NCI-H2107 treated with DMSO at 0.1 percent for 48 hours (cell line): ENCODE results near the gene TBCK.
"Not testable (repeated sequence)": the region's sequence is repeated elsewhere in the genome, so short reads cannot be mapped to it uniquely, and the experiment has no call there.

Experiments used
- DNase-seq: peaks from one replicate; lab custom pipeline; 2025; ENCODE audit not compliant: unreplicated experiment; lab: John Stamatoyannopoulos, UW

Gene TBCK

DNA sequence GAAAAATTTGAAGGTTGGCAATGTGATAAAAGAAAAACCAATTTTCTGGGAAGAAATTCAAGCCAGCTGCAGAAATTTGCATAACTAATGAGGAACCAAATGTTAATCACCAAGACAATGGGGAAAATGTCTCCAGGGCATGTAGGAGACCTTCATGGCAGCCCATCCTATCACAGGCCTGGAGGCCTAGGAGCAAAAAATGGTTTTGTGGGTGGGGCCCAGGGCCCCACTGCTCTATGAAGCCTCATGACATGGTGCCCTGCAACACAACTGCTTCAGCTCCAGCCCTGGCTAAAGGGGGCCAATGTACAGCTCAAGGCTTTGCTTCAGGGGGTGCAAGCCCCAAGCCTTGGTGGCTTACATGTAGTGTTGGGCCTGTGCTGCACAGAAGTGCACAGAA is 184.0 kb downstream of the TBCK start:
- no peak for DNase-seq

DNA sequence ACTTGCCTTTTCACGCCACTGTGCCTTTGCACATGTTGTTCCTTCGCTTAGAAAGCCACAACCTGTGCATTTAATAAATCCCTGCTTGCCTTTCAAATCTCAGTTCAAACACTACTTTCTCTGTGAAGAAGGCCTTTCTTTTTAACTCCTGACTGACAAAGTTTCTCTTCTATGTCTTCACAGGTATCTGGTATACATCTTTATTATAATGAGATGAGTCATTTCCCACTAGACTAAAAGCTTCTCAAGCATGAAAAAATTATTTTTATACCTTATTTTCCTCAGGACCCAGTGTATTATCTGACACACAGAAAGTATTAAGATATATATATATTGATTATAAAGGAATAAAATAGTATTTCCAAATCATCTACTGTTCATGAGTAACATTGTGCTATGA is 189.9 kb downstream of the TBCK start:
- DNase-seq: no peak

- not testable (repeated sequence) for DNase-seq
Measured at GRCh38 chr4:106119949-106120555, 196.0 kb downstream of the TBCK start.

DNA sequence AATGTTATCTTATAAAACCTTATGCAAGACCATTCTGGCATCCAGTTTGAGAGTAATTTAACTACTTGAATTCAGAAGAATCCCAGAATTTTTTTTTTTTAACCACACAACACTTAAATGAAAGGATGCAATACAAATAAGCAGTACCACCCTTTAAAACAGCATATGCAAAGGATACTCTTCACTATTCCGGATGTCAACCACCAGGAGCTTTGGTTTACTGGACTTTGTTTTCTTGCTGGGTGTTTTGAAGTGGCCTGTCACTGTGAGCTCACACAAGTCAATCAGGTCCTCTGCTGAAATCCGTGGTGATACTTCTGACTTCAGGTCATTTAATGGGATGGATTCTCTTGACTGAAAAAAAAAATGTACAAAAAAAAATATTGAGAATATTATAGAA is 200.0 kb downstream of the TBCK start:
- DNase-seq: no peak

DNA sequence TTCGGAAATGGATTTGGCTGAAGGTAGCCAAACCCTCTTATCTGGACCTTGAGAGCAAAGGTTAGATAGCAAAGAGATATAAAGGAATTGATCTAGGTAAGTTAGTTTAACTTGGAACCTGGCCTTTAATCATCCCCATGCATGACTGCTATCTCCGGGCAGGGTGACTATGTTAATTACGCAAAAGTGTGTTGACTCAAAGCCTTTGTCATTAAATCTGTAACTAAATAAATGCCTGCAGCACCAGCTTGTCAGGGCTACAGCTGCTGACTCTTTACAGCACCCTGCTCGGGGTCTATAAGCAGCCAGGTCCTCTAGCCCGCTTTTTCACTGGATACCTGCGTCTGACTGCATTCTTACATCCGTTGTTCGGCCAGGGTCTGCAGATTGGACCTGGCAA is 201.7 kb downstream of the TBCK start:
- DNase-seq: no peak

- DNase-seq: not testable (repeated sequence)
Measured at GRCh38 chr4:106111778-106112469, 204.1 kb downstream of the TBCK start.

- no peak for DNase-seq
Measured at GRCh38 chr4:106109929-106110328, 206.1 kb downstream of the TBCK start.

DNA sequence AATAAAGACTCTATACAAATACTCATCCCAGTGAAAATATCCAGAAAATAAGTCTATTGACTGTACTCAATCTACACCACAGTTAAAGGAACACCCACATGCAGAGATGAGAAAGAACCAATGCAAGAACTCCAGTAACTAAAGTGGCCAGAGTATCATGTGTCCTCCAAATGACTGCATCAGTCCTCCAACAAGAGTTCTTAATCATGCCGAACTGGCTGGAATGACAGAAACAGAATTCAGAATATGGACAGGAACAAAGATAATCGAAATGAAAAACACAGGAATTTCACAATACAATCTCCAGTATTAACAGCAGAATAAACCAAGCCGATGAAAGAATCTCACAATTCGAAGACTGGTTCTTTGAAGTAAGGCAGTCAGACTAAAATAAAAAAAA is 210.3 kb downstream of the TBCK start:
- DNase-seq: no peak

- no peak for DNase-seq
Measured at GRCh38 chr4:106104276-106104675, 211.7 kb downstream of the TBCK start.

- no peak for DNase-seq
Measured at GRCh38 chr4:106096454-106096853, 219.6 kb downstream of the TBCK start.

- no peak for DNase-seq
Measured at GRCh38 chr4:106095408-106095807, 220.6 kb downstream of the TBCK start.

DNA sequence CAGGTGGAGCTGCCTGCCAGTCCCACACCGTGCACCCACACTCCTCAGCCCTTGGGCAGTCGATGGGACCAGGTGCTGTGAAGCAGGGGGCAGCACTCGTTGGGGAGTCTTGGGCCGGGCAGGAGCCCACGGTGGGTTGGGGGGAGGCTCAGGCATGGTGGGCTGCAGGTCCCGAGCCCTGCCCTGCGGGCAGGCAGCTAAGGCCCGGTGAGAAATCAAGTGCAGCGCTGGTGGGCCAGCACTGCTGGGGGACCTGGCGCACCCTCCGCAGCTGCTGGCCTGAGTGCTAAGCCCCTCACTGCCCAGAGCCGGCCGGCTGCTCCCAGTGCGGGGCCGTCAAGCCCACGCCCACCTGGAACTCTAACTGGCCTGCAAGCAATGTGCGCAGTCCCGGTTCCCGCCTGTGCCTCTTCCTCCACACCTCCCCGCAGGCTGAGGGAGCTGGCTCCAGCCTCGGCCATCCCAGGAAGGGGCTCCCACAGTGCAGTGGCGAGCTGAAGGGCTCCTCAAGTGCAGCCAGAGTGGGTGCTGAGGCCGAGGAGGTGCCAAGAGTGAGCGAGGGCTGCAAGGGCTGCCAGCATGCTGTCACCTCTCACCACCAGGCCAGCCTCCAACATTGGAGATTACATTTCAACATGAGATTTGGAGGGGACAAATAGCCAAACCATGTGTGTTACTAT is 223.5 kb downstream of the TBCK start:
- DNase-seq: no peak

DNA sequence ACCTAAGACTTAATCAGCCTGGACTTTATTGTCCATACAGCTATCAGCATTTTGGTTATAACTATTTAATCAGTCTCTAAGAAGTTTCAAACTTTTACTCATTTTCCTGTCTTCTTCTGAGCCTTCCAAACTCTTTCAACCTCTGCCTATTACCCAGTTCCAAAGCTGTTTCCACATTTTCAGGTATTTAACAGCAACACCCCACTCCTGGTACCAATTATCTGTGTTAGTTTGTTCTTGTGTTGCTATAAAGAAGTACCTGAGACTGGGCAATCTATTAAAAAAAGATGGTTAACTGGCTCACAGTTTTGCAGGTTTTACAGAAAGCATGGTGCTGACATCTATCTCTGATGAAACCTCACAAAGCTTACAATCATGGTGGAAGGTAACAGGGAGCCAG is 225.2 kb downstream of the TBCK start:
- no peak for DNase-seq

DNA sequence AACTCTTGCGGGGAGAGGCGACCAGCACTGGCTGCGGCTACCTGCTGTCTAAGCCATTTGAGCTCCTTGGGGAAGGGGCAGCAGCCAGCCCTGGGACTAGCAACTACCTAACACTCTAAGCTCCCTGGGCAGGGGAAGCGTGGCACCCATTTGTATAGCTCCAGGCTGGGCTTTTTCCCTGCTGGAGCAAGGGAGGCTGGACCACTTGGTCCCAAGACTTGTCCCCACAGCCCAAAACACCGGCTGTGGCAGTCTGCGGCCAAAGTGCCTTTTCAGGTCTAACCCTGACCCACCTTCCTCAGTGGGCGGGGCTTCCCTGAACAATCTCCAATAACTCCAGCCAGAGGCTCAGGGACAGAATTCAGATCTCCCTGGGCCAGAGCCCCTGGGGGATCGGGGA is 232.9 kb downstream of the TBCK start:
- no peak for DNase-seq

- DNase-seq: no peak
Measured at GRCh38 chr4:106080376-106080775, 235.6 kb downstream of the TBCK start.

- no peak for DNase-seq
Measured at GRCh38 chr4:106079616-106080015, 236.4 kb downstream of the TBCK start.

- no peak for DNase-seq
Measured at GRCh38 chr4:106065018-106065417, 251.0 kb downstream of the TBCK start.

DNA sequence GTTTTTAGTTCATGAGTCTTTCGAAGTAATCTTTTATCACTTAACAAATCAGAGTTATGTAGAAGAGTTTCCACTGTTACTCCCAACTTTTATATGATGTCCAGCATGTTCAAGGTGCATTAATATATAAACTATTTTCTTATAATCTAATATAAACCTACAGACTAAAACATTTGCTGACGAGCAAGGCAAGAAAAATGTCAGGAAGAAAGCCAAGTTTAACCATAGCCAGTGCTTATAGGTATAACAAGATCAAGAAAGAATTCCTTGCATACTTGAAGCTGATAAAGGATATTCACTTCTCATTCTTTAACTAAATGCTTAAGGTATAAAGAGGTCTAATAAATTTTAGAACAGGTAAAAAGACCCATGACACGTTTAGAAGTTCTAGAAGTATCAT is 253.0 kb downstream of the TBCK start:
- no peak for DNase-seq

GRCh38 chr4:106062452-106062875 is 253.5 kb downstream of the TBCK start:
- DNase-seq: no peak

DNA sequence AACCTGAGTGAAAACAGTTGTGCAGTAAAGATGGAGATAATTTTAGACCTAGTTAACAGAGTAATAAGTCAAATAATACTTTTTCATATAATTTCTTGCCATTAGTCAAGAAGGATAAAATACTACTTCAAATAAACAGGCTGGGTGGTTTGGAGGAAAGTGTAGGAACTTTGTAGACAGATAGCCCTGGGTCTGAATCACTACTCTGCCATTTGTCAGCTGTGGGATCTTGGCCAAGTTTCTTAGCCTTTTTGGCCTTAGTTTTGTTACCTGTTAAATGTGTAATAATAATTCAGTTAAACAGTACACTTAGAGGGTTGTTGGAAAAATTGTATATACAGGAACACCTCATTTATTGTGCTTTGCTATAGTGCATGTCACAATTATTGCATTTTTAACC is 257.1 kb downstream of the TBCK start:
- DNase-seq: no peak

DNA sequence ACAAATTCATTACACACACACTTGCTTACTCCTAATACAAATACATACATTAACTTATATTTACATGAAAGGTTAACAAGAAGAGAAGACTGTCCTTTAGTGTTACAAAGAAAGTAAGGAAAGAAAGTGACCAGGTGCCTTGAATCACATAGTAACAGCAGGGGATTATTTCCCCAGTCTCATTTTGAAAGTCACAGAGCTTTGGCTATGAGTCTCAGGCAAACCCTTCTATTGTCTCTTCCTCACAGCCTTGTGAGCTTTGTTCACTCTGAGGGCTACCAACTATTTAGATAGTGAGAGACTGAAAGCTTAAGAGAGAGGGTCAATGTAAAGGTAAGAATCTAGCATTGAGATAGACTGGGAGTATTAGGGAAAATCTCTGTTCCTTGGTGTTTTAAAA is 259.1 kb downstream of the TBCK start:
- no peak for DNase-seq

- DNase-seq: no peak
Measured at GRCh38 chr4:106051514-106051913, 264.5 kb downstream of the TBCK start.
